GM19043 (cell line): Measurements from ENCODE around the gene GGA1.
A peak's percentile ranks its signal among the peaks of the same experiment; 100 is the strongest.

Source experiments
- ATAC-seq: cut with Tn5 transposase; IDR thresholded peaks from one replicate; pipeline ENCODE4 v1.9.1; 2021; ENCODE audit warnings: low read depth; ENCODE audit not compliant: unreplicated experiment

GGA1 gene

DNA sequence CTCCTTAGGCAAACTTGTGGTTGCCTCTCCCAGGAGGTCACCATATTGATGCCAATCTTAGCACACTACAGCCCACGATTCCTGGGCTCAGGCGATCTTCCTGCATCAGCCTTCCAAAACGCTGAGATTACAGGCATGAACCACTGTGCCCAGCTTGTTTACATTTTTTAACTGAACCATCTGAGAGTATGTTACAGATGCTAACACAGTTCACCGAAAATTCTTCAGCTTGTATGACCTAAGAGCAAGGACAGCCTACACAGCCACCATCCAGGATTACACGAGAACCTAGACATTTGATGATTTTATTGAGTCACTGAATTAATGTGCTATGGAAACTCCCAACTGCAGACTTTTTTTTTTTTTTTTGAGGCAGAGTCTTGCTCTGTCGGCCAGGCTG lies 61.0 kb downstream of the GGA1 start:
- no peak for ATAC-seq

DNA sequence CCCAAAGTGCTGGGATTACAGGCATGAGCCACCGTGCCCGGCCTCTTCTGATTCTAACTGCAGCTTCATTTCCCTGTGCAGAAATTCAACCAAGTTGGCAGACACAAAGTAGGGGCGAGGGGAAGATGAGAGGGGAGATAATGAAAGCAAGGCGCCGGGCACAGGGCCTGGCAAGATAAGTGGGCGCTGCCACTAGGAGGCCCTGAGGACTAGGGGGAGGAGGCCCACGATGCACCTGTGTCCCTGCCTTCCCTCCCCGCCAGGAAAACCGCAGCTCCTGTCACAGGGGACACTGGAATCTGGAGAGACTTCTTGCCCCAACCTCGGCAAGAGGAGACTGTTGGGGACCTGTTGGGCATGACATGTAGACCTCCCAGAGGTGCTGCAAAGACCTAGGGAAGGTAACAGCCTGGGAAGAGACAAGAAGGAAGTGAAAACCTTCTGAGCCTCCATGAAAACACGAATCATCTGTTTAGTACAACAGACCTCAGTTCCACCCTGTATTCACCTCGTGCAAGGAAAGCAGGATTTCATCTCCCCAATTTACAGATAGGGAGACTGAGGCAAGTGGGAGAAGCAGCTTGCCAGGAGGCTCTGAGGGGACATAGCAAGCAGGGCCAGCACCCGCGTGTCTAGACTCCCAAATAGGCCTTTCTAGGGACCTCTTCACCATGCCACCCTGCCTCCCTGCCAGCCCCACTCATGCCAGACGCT lies 63.7 kb downstream of the GGA1 start:
- no peak for ATAC-seq

- no peak for ATAC-seq
Measured at GRCh38 chr22:37672920-37673455, 64.4 kb downstream of the GGA1 start.

DNA sequence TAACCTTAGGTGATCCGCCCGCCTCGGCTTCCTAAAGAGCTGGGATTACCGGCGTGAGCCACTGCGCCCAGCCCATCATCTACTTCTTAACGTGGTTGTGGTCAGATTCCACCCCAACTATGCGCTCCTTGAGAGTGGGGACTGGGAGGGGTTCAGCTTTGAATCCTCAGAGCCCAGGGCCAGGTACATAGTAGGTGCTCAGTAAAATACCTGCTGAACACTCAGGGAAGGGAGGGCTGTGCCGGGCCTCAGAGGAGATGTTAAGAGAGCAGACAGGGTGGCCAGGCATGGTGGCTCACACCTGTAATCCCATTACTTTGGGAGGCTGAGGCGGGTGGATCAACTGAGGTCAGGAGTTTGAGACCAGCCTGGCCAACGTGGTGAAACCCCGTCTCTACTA lies 65.6 kb downstream of the GGA1 start:
- ATAC-seq = no peak

GRCh38 chr22:37674951-37675929 lies 66.6 kb downstream of the GGA1 start, which contains the start of gene LGALS1:
Gene LGALS1, plus strand, starts transcription at chr22:37675636. Its CDS starts 67 bp downstream, at chr22:37675703.
- ATAC-seq = peak; percentile 60

DNA sequence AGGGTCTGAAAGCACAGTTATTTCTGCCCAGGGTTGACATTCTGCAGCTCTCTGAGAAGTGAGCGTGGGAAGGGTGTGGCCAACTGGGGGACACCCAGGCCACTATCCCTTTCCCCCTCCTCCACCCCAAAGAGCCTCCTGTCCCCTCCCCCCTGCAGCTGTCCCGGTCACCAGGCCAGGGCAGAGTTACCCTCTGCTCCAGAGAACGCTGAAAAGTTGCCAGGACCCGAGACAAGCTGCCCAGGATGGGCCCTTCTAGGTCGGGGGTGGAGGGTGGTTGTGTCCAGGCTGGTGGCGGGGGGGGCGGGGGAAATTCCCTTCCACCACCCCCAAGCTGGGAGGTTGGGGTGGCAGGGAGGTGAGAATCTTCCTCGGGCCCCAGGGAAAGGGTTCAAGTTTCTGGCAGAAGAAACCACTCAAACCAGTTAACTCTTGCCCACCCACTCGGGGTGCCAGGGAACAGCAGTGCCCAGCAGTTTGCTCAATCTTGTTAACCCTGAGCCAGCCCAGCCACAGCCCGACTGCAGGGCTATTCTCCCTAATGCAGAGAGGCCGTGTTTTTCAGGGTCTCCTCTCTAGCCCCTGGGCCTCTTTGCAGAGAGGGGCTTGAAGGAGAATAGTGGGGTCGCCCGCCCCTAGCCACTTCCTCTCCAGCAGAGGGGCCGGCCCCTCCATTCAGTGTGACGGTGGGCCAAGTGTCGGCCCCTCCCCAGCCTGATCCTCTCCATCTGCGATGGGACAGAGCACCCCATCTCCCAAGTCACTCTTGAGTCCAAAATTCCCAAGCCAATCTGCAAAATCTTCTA lies 67.5 kb downstream of the GGA1 start:
- no peak for ATAC-seq

DNA sequence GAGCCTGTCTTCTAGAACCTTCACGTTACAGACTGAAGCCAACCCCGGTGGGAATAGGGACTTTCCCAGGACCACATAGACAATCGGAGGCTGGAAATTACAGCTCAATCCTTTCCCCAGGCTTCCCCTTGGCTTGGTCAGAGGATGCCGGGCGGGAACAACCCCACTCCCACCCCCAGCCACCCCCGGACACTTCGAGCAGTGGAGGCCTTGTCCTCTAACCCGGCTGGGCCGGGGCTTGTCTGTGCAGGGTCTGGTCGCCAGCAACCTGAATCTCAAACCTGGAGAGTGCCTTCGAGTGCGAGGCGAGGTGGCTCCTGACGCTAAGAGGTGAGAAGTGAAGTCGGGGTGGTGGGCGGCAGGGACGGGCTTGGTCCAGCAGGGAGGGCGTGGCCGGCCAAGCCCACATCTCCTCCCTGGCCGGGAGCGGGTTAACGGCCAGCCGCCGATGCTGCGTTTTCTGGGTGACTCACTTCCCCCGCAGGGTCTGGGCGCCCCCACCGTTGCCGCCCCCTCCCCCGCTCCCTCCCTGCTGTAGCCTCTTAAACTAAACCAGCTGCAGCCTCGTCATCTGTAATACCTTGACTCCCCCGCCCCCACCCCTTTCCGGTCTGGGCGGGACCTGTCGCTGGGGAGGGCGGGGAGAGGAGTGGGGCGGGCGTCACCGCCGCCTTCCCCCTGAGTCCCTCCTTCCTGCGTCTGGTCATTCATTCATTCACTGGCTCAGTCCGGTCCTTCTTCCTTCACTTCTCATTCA lies 68.3 kb downstream of the GGA1 start:
- ATAC-seq = no peak

- no peak for ATAC-seq
Measured at GRCh38 chr22:37677493-37677974, 68.9 kb downstream of the GGA1 start.

GRCh38 chr22:37678372-37678771 lies 69.7 kb downstream of the GGA1 start:
- ATAC-seq = no peak

DNA sequence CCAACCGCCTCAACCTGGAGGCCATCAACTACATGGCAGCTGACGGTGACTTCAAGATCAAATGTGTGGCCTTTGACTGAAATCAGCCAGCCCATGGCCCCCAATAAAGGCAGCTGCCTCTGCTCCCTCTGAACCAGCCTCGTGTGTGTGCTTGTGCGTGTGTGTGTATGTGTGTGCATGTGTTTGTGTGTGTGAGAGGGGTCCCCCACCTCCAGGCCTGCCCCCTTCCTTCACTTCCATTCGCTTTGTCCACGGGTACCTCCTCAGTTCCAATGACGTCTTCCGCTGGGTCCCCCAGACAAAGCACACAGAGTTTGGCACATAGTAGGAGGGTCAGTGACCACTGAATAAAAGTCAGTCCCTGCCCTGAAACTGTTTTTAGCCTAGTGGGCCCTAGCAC lies 71.0 kb downstream of the GGA1 start:
- ATAC-seq = no peak

DNA sequence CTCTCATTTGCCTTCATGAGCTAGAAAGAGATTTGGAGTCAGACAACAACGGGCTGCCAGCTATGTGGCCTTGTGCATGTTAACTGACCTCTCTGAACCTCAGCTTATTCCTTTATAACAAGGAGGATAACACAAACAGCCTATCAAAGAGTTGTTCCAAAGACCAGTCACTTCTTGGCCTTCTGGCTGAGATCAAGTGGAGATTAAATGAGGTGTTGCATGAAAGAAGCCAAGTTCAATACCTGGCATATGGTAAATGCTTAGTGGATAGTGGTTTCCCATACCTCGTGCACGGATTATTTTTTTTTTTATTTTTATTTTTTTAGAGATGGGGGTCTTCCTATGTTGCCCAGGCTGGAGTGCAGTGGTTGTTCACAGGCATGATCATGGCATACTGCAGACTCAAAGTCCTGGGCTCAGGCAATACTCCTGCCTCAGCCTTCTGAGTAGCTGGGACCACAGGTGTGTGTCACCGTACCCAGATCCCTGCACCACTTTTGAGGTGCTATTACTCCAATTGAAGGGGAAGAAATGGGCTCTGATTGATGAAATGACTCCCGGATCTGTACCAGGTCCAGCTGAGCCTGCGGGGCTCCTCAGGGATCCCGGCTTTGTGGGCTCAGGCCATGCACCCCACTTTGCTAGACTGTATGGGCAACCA lies 71.7 kb downstream of the GGA1 start:
- ATAC-seq = no peak

DNA sequence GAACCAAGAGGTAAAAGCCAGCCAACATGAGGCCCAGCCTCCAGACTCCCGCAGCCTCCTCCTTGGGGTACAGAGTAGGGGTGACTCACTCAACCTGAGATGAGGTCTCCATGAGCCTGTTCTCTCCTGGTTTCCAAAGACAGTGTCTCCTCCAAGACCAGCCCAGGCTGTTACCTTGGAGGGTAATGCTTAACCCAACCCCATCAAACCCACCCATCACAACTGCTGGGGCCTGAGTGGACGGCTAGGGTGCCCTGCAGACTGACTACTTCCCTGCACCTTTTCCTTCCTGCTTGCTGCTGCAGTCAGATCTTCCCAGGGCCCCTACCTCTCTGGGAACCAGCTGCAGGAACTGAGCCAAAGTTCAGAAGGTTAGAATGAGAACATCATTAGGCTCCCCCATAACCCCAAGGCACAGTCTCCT lies 72.4 kb downstream of the GGA1 start:
- ATAC-seq = no peak

- ATAC-seq = no peak
Measured at GRCh38 chr22:37681556-37682049, 73.0 kb downstream of the GGA1 start.
